Measurements from ENCODE around the gene RNF181.

- TF ChIP-seq, protein P1, sequence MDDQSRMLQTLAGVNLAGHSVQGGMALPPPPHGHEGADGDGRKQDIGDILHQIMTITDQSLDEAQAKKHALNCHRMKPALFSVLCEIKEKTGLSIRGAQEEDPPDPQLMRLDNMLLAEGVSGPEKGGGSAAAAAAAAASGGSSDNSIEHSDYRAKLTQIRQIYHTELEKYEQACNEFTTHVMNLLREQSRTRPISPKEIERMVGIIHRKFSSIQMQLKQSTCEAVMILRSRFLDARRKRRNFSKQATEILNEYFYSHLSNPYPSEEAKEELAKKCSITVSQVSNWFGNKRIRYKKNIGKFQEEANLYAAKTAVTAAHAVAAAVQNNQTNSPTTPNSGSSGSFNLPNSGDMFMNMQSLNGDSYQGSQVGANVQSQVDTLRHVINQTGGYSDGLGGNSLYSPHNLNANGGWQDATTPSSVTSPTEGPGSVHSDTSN (IDR thresholded peaks at IDR 0.05) = no peak
- no peak for TF ChIP-seq HOXB5 (CRISPR knock-in tag; IDR thresholded peaks at IDR 0.05)
- TF ChIP-seq POLR2A (IDR thresholded peaks at IDR 0.05; ENCODE audit: low read length) = no peak
- TF ChIP-seq CTCF (IDR thresholded peaks at IDR 0.05) = no peak
- TF ChIP-seq KDM5A (IDR thresholded peaks at IDR 0.05) = no peak
- no peak for TF ChIP-seq CHD4 (IDR thresholded peaks at IDR 0.05; ENCODE audit: borderline replicate concordance)
Measured at GRCh38 chr2:85580206-85580605, 15.3 kb upstream of the RNF181 start.
